Sigmoid colon (tissue), 7 donors: ENCODE data around the gene PRDM12. TPM values are rescaled to one million over a fixed set of nuclear protein-coding genes. Genes with fewer than 3 reads are reported as not detected.

Experiments used
- DNase-seq: peaks from one replicate; pipeline ENCODE4 v3.0.0-alpha.2; 2019
- H3K27ac ChIP-seq, 4 donors: fragments of 200-600 bp; sonication (generic); one replicate each; pipeline ENCODE4 v1.5.1; 2016 to 2019; ENCODE audit warnings: mild to moderate bottlenecking in 1 of 4
- H3K27me3 ChIP-seq, 3 donors: fragments of 200-600 bp; sonication (generic); one replicate each; pipeline ENCODE4 v1.5.1; 2019; ENCODE audit warnings: mild to moderate bottlenecking in 1 of 3
- H3K36me3 ChIP-seq, 4 donors: fragments of 200-600 bp; sonication (generic); one replicate each; pipeline ENCODE4 v1.5.1; 2016 to 2019
- H3K4me1 ChIP-seq, 4 donors: fragments of 200-600 bp; sonication (generic); one replicate each; pipeline ENCODE4 v1.5.1; 2017 to 2019
- H3K4me3 ChIP-seq, 4 donors: fragments of 200-600 bp; sonication (generic); one replicate each; pipeline ENCODE4 v1.5.1; 2017 to 2019; ENCODE audit warnings: mild to moderate bottlenecking in 2 of 4, moderate library complexity in 1 of 4
- H3K9me3 ChIP-seq, 4 donors: fragments of 200-600 bp in 3 of 4; sonication (generic) in 3 of 4; one replicate each; pipeline versions ENCODE4 v1.5.1 to v1.6.1; 2013 to 2019
- EP300 ChIP-seq, 4 donors: sonication (generic); formaldehyde crosslinking; IDR thresholded peaks; one replicate each; pipeline ENCODE4 v1.6.1; 2017; ENCODE audit warnings: antibody characterized with exemption in 4 of 4
- POLR2A ChIP-seq, 2 donors: fragments of 450-650 bp; IDR thresholded peaks; one replicate each; pipeline ENCODE4 v1.6.1; 2016; ENCODE audit warnings: antibody characterized with exemption in 2 of 2, mild to moderate bottlenecking in 2 of 2, moderate library complexity in 2 of 2
- POLR2AphosphoS5 ChIP-seq, 4 donors: sonication (generic); formaldehyde crosslinking; IDR thresholded peaks; one replicate each; pipeline ENCODE4 v1.6.1; 2017; ENCODE audit warnings: antibody characterized with exemption in 4 of 4
- WGBS, 2 donors: extraction: QIAGEN DNeasy Blood & Tissue Kit; methylation state at CpG; one replicate each; pipeline ENCODE4 v1.1.7; 2013; 5-methylcytosine and 5-hydroxymethylcytosine counted together
- intact Hi-C: fragments of 100-400 bp; cut with DNase I; formaldehyde crosslinking; loops from one replicate; pipeline ENCODE4 v1.15.1; 2023
- polyA plus RNA-seq, 3 donors: library from polyadenylated mRNA; stranded (reverse); fragments of 200-250 nt; gene quantifications; one replicate each; pipeline ENCODE4 v1.2.3, GENCODE V29; 2013
- total RNA-seq, 4 donors: library from RNA; depleted of rRNA; stranded (reverse); fragments of >200 nt; gene quantifications; one replicate each; pipeline ENCODE4 v1.1.0, GENCODE V29; 2016
- TF ChIP-seq, protein P1 (sequence below), 4 experiments: fragments of 450-650 bp in 3 of 4; fragments of 200-600 bp in 1 of 4; IDR thresholded peaks; one replicate each; pipeline ENCODE4 v1.5.1; 2016 to 2019; ENCODE audit warnings: antibody characterized with exemption in 4 of 4, mild to moderate bottlenecking in 3 of 4, moderate library complexity in 2 of 4
- donor health status: healthy with polysubstance abuse.
- donor health status: Bipolar disorder and iron deficiency.
- donor health status: healthy.

PRDM12 gene
- total and polyA plus RNA-seq, 7 donors = not detected

DNA sequence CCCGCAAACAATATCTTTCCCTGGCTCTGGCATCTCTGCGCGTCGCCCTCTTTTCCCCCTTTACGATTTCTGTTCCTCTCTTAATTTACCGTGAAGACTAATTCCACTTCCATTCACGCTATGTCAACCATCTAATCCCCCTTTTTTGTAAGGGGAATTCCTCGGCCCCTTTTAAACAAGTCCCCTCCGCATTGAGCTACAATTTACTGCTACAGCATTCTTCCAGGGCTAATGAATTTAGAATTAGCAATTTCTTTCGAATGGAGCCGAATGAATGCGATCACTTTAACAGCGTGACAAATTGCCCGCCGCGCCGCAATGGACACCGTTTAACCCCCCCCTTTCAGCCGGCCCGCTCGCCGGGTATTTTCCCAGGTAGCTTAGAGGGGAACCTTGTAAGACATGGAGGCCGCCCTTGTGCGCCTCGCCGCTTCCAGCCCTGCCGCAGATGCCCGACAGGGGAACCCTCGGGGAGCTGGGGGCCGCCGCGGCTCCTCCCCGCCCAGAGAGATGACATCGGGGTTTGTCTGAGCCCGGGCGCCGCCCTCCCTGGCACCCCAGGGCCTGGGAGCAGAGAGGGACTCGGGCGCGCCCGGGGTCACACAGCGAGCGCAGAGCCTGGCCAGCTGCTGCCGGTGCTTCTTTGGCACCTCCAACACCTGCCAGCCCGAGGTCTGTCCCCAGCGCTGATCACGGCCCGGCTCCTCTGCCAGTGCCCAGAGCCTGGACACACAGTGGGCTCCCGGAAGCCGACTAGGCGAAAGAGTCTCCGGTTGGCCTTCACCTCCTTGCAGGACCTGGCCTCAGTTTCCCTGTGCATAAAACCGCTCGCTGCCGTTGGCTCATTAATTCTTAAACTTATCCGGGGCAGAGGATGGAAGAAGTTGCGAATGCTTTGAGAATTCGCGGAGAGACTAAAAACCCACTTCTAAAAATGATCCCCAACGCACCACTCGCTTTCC is 1.3 kb downstream of the PRDM12 start:
- H3K4me3 ChIP-seq = no peak overlapping the region
- H3K27me3 ChIP-seq = peaks cover 62 to 80% (median 72%) of the 10 kb centered on the region in 3 donors
- 6 to 7% methylated on average over 61 of the region's 61 CpGs for WGBS, 2 donors
- intact Hi-C loops = no loop called here
- peaks cover 0 to 61% (median 60%) of the 10 kb centered on the region in 4 donors for H3K4me1 ChIP-seq
- TF ChIP-seq POLR2AphosphoS5 (IDR thresholded peaks at IDR 0.05) (no peak), POLR2A (IDR thresholded peaks at IDR 0.05) (no peak), EP300 (IDR thresholded peaks at IDR 0.05) (no peak)
- TF ChIP-seq, protein P1, sequence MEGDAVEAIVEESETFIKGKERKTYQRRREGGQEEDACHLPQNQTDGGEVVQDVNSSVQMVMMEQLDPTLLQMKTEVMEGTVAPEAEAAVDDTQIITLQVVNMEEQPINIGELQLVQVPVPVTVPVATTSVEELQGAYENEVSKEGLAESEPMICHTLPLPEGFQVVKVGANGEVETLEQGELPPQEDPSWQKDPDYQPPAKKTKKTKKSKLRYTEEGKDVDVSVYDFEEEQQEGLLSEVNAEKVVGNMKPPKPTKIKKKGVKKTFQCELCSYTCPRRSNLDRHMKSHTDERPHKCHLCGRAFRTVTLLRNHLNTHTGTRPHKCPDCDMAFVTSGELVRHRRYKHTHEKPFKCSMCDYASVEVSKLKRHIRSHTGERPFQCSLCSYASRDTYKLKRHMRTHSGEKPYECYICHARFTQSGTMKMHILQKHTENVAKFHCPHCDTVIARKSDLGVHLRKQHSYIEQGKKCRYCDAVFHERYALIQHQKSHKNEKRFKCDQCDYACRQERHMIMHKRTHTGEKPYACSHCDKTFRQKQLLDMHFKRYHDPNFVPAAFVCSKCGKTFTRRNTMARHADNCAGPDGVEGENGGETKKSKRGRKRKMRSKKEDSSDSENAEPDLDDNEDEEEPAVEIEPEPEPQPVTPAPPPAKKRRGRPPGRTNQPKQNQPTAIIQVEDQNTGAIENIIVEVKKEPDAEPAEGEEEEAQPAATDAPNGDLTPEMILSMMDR (IDR thresholded peaks at IDR 0.05) = no peak
- no peak for DNase-seq
- no peak overlapping the region for H3K27ac ChIP-seq
- H3K36me3 ChIP-seq = no peaks in the 10 kb centered on the region
- H3K9me3 ChIP-seq = no peaks in the 10 kb centered on the region

- H3K4me3 ChIP-seq = no peak overlapping the region
- H3K4me1 ChIP-seq = peaks cover 0 to 53% (median 52%) of the 10 kb centered on the region in 4 donors
- H3K27ac ChIP-seq = no peak overlapping the region
- no peaks in the 10 kb centered on the region for H3K36me3 ChIP-seq
- WGBS, 2 donors = 7 to 12% methylated on average over 60 of the region's 60 CpGs
- TF ChIP-seq, protein P1 (IDR thresholded peaks at IDR 0.05) = no peak
- TF ChIP-seq EP300 (IDR thresholded peaks at IDR 0.05) (no peak), POLR2A (IDR thresholded peaks at IDR 0.05) (no peak), POLR2AphosphoS5 (IDR thresholded peaks at IDR 0.05) (no peak)
- no peaks in the 10 kb centered on the region for H3K9me3 ChIP-seq
- no peak for DNase-seq
- intact Hi-C loops = no loop called here
- peaks cover 53 to 71% (median 63%) of the 10 kb centered on the region in 3 donors for H3K27me3 ChIP-seq
These were observed 2.2 kb downstream of the PRDM12 start for GRCh38 chr9:130666393-130667119.

GRCh38 chr9:130667120-130667435 is 2.7 kb downstream of the PRDM12 start:
- H3K36me3 ChIP-seq = no peaks in the 10 kb centered on the region
- peaks cover 48 to 66% (median 58%) of the 10 kb centered on the region in 3 donors for H3K27me3 ChIP-seq
- H3K4me1 ChIP-seq = peaks cover 0 to 47% (median 47%) of the 10 kb centered on the region in 4 donors
- H3K9me3 ChIP-seq = no peaks in the 10 kb centered on the region
- intact Hi-C loops = no loop called here
- no peak for DNase-seq
- 31 to 42% methylated on average over 4 of the region's 4 CpGs for WGBS, 2 donors
- TF ChIP-seq POLR2AphosphoS5 (IDR thresholded peaks at IDR 0.05) (no peak), POLR2A (IDR thresholded peaks at IDR 0.05) (no peak), EP300 (IDR thresholded peaks at IDR 0.05) (no peak)
- TF ChIP-seq, protein P1 (IDR thresholded peaks at IDR 0.05) = no peak
- H3K27ac ChIP-seq = no peak overlapping the region
- no peak overlapping the region for H3K4me3 ChIP-seq

- Histone ChIP-seq H3K36me3 (no peaks in the 10 kb centered on the region), H3K27me3 (peaks cover 37 to 55% (median 47%) of the 10 kb centered on the region in 3 donors), H3K9me3 (no peaks in the 10 kb centered on the region), H3K27ac (no peak overlapping the region), H3K4me3 (no peak overlapping the region), H3K4me1 (peaks cover 0 to 36% (median 36%) of the 10 kb centered on the region in 4 donors)
- intact Hi-C loops = no loop called here
- WGBS, 2 donors = 89 to 91% methylated on average over 13 of the region's 13 CpGs
- no peak for DNase-seq
- TF ChIP-seq, protein P1 (IDR thresholded peaks at IDR 0.05) = no peak
- TF ChIP-seq EP300 (IDR thresholded peaks at IDR 0.05) = no peak
These were observed 3.8 kb downstream of the PRDM12 start for GRCh38 chr9:130668196-130668595.
